Measurements from ENCODE around the gene EMC9. TPM values are rescaled to one million over a fixed set of nuclear protein-coding genes. Genes with fewer than 3 reads are reported as not detected.

Gene EMC9
- total RNA-seq, 1 donor from 2014 or later, result 10.1 TPM

GRCh38 chr14:24131549-24131966 is 9.8 kb downstream of the EMC9 start:
- DNase-seq (ENCODE audit: low read depth), result no peak

GRCh38 chr14:24130717-24131548 is 10.5 kb downstream of the EMC9 start:
- DNase-seq (ENCODE audit: low read depth), result no peak

GRCh38 chr14:24130380-24130716 is 11.0 kb downstream of the EMC9 start, which contains the start of gene FITM1:
Gene FITM1, plus strand, starts transcription at chr14:24130659. Its CDS starts 905 bp downstream, at chr14:24131564.
- peak; percentile 33 for DNase-seq (ENCODE audit: low read depth)

- DNase-seq (ENCODE audit: low read depth), result no peak
Observed at GRCh38 chr14:24129410-24129998, 11.9 kb downstream of the EMC9 start.

- DNase-seq (ENCODE audit: low read depth), result no peak
Observed at GRCh38 chr14:24127673-24128072, 13.7 kb downstream of the EMC9 start.

GRCh38 chr14:24126939-24127338 is 14.5 kb downstream of the EMC9 start:
- no peak for DNase-seq (ENCODE audit: low read depth)

- DNase-seq (ENCODE audit: low read depth), result no peak
Observed at GRCh38 chr14:24123424-24124417, 17.7 kb downstream of the EMC9 start.

- DNase-seq (ENCODE audit: low read depth), result no peak
Observed at GRCh38 chr14:24122898-24123297, 18.5 kb downstream of the EMC9 start.

- no peak for DNase-seq (ENCODE audit: low read depth)
Observed at GRCh38 chr14:24122416-24122815, 19.0 kb downstream of the EMC9 start.

GRCh38 chr14:24121210-24121609 is 20.2 kb downstream of the EMC9 start:
- DNase-seq (ENCODE audit: low read depth), result no peak

GRCh38 chr14:24119691-24120090 is 21.7 kb downstream of the EMC9 start:
- DNase-seq (ENCODE audit: low read depth), result no peak

- DNase-seq (ENCODE audit: low read depth), result no peak
Observed at GRCh38 chr14:24117179-24117578, 24.2 kb downstream of the EMC9 start.

GRCh38 chr14:24116128-24116814 is 25.1 kb downstream of the EMC9 start:
- no peak for DNase-seq (ENCODE audit: low read depth)

GRCh38 chr14:24115422-24116127 is 25.8 kb downstream of the EMC9 start:
- DNase-seq (ENCODE audit: low read depth), result no peak

- DNase-seq (ENCODE audit: low read depth), result peak; percentile 99
Observed at GRCh38 chr14:24114532-24115421, 26.6 kb downstream of the EMC9 start, which contains the start of the genes DCAF11 and NRL. Gene DCAF11, plus strand, starts transcription at chr14:24114777. Its CDS starts 818 bp downstream, at chr14:24115595. Gene NRL, minus strand, starts transcription at chr14:24114949. Its CDS starts 32,101 bp downstream, at chr14:24082848.

- peak; percentile 88 for DNase-seq (ENCODE audit: low read depth)
Observed at GRCh38 chr14:24113801-24114531, 27.4 kb downstream of the EMC9 start.

GRCh38 chr14:24113379-24113800 is 28.0 kb downstream of the EMC9 start:
- DNase-seq (ENCODE audit: low read depth), result no peak

GRCh38 chr14:24110523-24110922 is 30.9 kb downstream of the EMC9 start:
- no peak for DNase-seq (ENCODE audit: low read depth)

- DNase-seq (ENCODE audit: low read depth), result no peak
Observed at GRCh38 chr14:24110060-24110459, 31.3 kb downstream of the EMC9 start.
